ENCODE results near the gene ALLC. TPM values are rescaled to one million over a fixed set of nuclear protein-coding genes. Genes with fewer than 3 reads are reported as not detected.

The ALLC gene
- total RNA-seq, 1 donor from 2014 or later: not detected

GRCh38 chr2:3738454-3738853 lies 80.5 kb downstream of the ALLC start:
- peaks cover 9% of the 10 kb centered on the region for H3K4me1 Mint-ChIP-seq (ENCODE audit: low read depth)
- H3K27ac Mint-ChIP-seq (ENCODE audit: unreplicated experiment): no peak overlapping the region
- peak; percentile 73 for TF ChIP-seq CTCF (IDR thresholded peaks at IDR 0.05)
- H3K9me3 Mint-ChIP-seq (ENCODE audit: low read depth): no peaks in the 10 kb centered on the region
- no peaks in the 10 kb centered on the region for H3K36me3 Mint-ChIP-seq (ENCODE audit: low read depth)
- DNase-seq (ENCODE audit: low spot score): no peak
- H3K27me3 Mint-ChIP-seq (ENCODE audit: low read depth): peaks cover 16% of the 10 kb centered on the region
- H3K4me3 Mint-ChIP-seq (ENCODE audit: unreplicated experiment): no peak overlapping the region

- H3K9me3 Mint-ChIP-seq (ENCODE audit: low read depth): no peaks in the 10 kb centered on the region
- H3K27me3 Mint-ChIP-seq (ENCODE audit: low read depth): peaks cover 18% of the 10 kb centered on the region
- no peak for TF ChIP-seq CTCF (IDR thresholded peaks at IDR 0.05)
- H3K36me3 Mint-ChIP-seq (ENCODE audit: low read depth): peaks cover 2% of the 10 kb centered on the region
- H3K4me3 Mint-ChIP-seq (ENCODE audit: unreplicated experiment): no peak overlapping the region
- no peak for DNase-seq (ENCODE audit: low spot score)
- H3K27ac Mint-ChIP-seq (ENCODE audit: unreplicated experiment): no peak overlapping the region
- H3K4me1 Mint-ChIP-seq (ENCODE audit: low read depth): peaks cover 9% of the 10 kb centered on the region
Observed at GRCh38 chr2:3739313-3739712, 81.3 kb downstream of the ALLC start.

GRCh38 chr2:3741396-3741795 lies 83.4 kb downstream of the ALLC start:
- Mint-ChIP-seq H3K9me3 (ENCODE audit: low read depth) (no peaks in the 10 kb centered on the region), H3K27ac (ENCODE audit: unreplicated experiment) (no peak overlapping the region), H3K4me1 (ENCODE audit: low read depth) (peaks cover 9% of the 10 kb centered on the region), H3K4me3 (ENCODE audit: unreplicated experiment) (no peak overlapping the region), H3K36me3 (ENCODE audit: low read depth) (peaks cover 2% of the 10 kb centered on the region), H3K27me3 (ENCODE audit: low read depth) (peaks cover 5% of the 10 kb centered on the region)
- TF ChIP-seq CTCF (IDR thresholded peaks at IDR 0.05): no peak
- no peak for DNase-seq (ENCODE audit: low spot score)

- DNase-seq (ENCODE audit: low spot score): no peak
- Mint-ChIP-seq H3K27ac (ENCODE audit: unreplicated experiment) (no peak overlapping the region), H3K27me3 (ENCODE audit: low read depth) (peaks cover 4% of the 10 kb centered on the region)
Observed at GRCh38 chr2:3741867-3742602, 84.0 kb downstream of the ALLC start.

More at GRCh38 chr2:3741867-3742602, 84.0 kb downstream of the ALLC start:
- Mint-ChIP-seq H3K36me3 (ENCODE audit: low read depth) (peaks cover 2% of the 10 kb centered on the region), H3K4me1 (ENCODE audit: low read depth) (peaks cover 9% of the 10 kb centered on the region), H3K9me3 (ENCODE audit: low read depth) (no peaks in the 10 kb centered on the region), H3K4me3 (ENCODE audit: unreplicated experiment) (no peak overlapping the region)
- peak; percentile 9 for TF ChIP-seq CTCF (IDR thresholded peaks at IDR 0.05)
